AG04449 (cell line): ENCODE measurements around the gene GABARAPL2.

Experiments
- CTCF ChIA-PET: fragments of 350-600 bp; formaldehyde crosslinking; extraction: SDS; loops from one replicate; lab custom pipeline; 2021; ENCODE audit warnings: antibody characterized with exemption; lab: Yijun Ruan, JAX
- POLR2A ChIA-PET: fragments of 400-600, 350-600 bp; formaldehyde crosslinking; extraction: SDS; loops from one replicate; lab custom pipeline; 2020; ENCODE audit warnings: antibody characterized with exemption, inconsistent platforms; lab: Yijun Ruan, JAX
- DNase-seq: peaks from one replicate; pipeline ENCODE4 v3.0.0-alpha.2; 2010; ENCODE audit warnings: low read depth, low spot score
- H3K4me3 ChIP-seq: 2 replicates; pipeline ENCODE4 v1.5.1; 2011; ENCODE audit warnings: low read depth, mild to moderate bottlenecking, control low read depth, low read length
- TF ChIP-seq, protein P1 (sequence below): IDR thresholded peaks from one replicate; pipeline ENCODE4 v1.5.1; 2011; ENCODE audit warnings: mild to moderate bottlenecking, moderate library complexity, low read length, control low read depth, inconsistent platforms; ENCODE audit not compliant: insufficient read depth; ENCODE audit errors: missing control alignments

The GABARAPL2 gene

DNA sequence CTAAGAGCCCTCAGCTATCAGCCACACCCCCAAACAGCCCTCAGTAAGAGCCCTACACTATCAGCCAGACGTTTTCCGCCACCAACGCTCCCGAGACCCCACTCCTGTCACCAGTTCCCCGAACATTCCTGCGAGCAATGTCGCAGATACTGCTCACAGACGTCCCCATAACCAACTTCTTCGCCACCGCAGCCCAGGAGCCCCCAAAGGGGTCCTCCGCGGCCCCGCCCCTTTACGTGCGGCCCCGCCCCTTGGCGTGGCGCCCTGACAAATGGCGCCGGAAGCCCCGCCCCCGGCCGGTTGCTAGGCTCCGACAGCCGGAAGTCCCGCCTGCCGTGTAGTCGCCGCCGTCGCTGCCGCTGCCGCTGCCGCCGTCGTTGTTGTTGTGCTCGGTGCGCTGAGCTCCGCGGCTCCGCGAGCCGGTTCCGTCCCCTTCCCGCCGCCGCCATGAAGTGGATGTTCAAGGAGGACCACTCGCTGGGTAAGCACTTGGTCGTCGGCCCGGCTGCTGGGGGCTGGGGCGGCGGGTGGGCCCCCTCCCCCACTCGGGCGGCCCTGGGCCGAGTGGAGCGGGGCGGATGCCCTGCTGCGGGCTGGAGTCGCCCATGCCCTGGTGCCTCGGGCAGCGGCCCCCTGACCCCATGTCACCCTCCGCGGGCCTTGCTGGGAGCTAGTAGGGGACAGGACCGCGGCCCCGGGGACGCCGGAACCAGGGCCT, at the start of gene GABARAPL2:
Gene GABARAPL2 (plus strand): TSS at position 340 of the 718 bp plus-strand sequence. CDS start 108 bp downstream, at position 448.
- POLR2A ChIA-PET = interaction anchor here (1.2 to 1.3 kb wide), 2 partner anchors 8 to 57 kb away, joined by 3 to 4 read pairs; partner anchors contain the start of gene ADAT1

GRCh38 chr16:75519175-75519574, 47.0 kb upstream of the GABARAPL2 start:
- TF ChIP-seq, protein P1, sequence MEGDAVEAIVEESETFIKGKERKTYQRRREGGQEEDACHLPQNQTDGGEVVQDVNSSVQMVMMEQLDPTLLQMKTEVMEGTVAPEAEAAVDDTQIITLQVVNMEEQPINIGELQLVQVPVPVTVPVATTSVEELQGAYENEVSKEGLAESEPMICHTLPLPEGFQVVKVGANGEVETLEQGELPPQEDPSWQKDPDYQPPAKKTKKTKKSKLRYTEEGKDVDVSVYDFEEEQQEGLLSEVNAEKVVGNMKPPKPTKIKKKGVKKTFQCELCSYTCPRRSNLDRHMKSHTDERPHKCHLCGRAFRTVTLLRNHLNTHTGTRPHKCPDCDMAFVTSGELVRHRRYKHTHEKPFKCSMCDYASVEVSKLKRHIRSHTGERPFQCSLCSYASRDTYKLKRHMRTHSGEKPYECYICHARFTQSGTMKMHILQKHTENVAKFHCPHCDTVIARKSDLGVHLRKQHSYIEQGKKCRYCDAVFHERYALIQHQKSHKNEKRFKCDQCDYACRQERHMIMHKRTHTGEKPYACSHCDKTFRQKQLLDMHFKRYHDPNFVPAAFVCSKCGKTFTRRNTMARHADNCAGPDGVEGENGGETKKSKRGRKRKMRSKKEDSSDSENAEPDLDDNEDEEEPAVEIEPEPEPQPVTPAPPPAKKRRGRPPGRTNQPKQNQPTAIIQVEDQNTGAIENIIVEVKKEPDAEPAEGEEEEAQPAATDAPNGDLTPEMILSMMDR = no peak
- DNase-seq = no peak
- H3K4me3 ChIP-seq = no peak overlapping the region
- ChIA-PET CTCF (interaction anchor here (1.0 to 3.1 kb wide), 5 partner anchors 11 to 54 kb away, joined by 3 to 24 read pairs (median 5); no protein-coding TSS in a partner anchor), POLR2A (no interaction called here)

More for the DNA sequence above, at the start of gene GABARAPL2:
- TF ChIP-seq, protein P1 = no peak
- CTCF ChIA-PET = interaction anchor here (0.9 to 4.8 kb wide), 11 partner anchors 10 to 368 kb away, joined by 3 to 20 read pairs (median 4); partner anchors contain the start of genes TMEM170A and TMEM231
- DNase-seq = no peak
- peak within 1 kb of the TSS; percentile 84 for H3K4me3 ChIP-seq

GRCh38 chr16:75526032-75526790, 40.0 kb upstream of the GABARAPL2 start:
- ChIA-PET POLR2A (no interaction called here), CTCF (interaction anchor here (1.0 kb wide), 1 partner anchor 9 kb away, joined by 3 read pairs; no protein-coding TSS in a partner anchor)
- TF ChIP-seq, protein P1 = no peak
- DNase-seq = no peak
- no peak overlapping the region for H3K4me3 ChIP-seq

- no peak for DNase-seq
- H3K4me3 ChIP-seq = no peak overlapping the region
- CTCF ChIA-PET = interaction anchor here (1.4 kb wide), 1 partner anchor 11 kb away, joined by 5 read pairs; no protein-coding TSS in a partner anchor
- TF ChIP-seq, protein P1 = no peak
- POLR2A ChIA-PET = interaction anchor here (0.7 kb wide), 1 partner anchor 8 kb away, joined by 3 read pairs; the partner anchor contains the start of gene CHST5
These were observed 38.3 kb upstream of the GABARAPL2 start for GRCh38 chr16:75527825-75528299.

GRCh38 chr16:75529056-75529905, 36.9 kb upstream of the GABARAPL2 start:
- TF ChIP-seq, protein P1 = no peak
- ChIA-PET CTCF (interaction anchor here (1.0 kb wide), 1 partner anchor 12 kb away, joined by 5 read pairs; no protein-coding TSS in a partner anchor), POLR2A (no interaction called here)
- H3K4me3 ChIP-seq = no peak overlapping the region
- DNase-seq = no peak
